HEK293 (cell line): Measurements from ENCODE around the gene SYT2.

ENCODE experiments used
- CTCF ChIA-PET: fragments of 350-600 bp; formaldehyde crosslinking; extraction: SDS; loops from one replicate; lab custom pipeline; 2021; ENCODE audit warnings: antibody characterized with exemption; lab: Yijun Ruan, JAX
- POLR2A ChIA-PET: fragments of 300-600 bp; formaldehyde crosslinking; extraction: SDS; loops from one replicate; lab custom pipeline; 2020; ENCODE audit warnings: antibody characterized with exemption, inconsistent platforms; lab: Yijun Ruan, JAX
- H3K27ac ChIP-seq: fragments of 200-500 bp; sonication (Bioruptor generic); 2 replicates; pipeline ENCODE4 v1.5.1; 2014; ENCODE audit warnings: low read depth, low read length, control low read depth, inconsistent platforms; ENCODE audit errors: extremely low read depth
- H3K36me3 ChIP-seq, 2 experiments: fragments of 200-500 bp in 1 of 2; sonication (Bioruptor generic) in 1 of 2; 1 replicate in 1 of 2; 2 replicates in 1 of 2; pipeline ENCODE4 v1.5.1; 2014 to 2017; ENCODE audit warnings: inconsistent platforms in 2 of 2, low read length in 2 of 2; ENCODE audit not compliant: control insufficient read depth in 2 of 2, insufficient read depth in 1 of 2
- H3K4me1 ChIP-seq: fragments of 200-500 bp; sonication (Bioruptor generic); 2 replicates; pipeline ENCODE4 v1.5.1; 2014; ENCODE audit warnings: mild to moderate bottlenecking, low read length, inconsistent platforms; ENCODE audit not compliant: control insufficient read depth, insufficient read depth
- H3K4me3 ChIP-seq: 2 replicates; pipeline ENCODE4 v1.5.1; 2011; ENCODE audit warnings: low read depth, mild to moderate bottlenecking, control low read depth, low read length, moderate library complexity
- H3K9me3 ChIP-seq: fragments of 200-500 bp; sonication (Bioruptor generic); 2 replicates; pipeline ENCODE4 v1.5.1; 2014; ENCODE audit warnings: low read depth, low read length, inconsistent platforms; ENCODE audit not compliant: control insufficient read depth, insufficient read depth
- HOXA7 ChIP-seq: sonication (generic); formaldehyde crosslinking; IDR thresholded peaks from 2 replicates; pipeline ENCODE4 v1.8.1; 2022; ENCODE audit warnings: missing genetic modification reagents, borderline replicate concordance
- WT1 ChIP-seq: fragments of 450-650 bp; formaldehyde crosslinking; IDR thresholded peaks from 2 replicates; pipeline ENCODE4 v1.5.1; 2016; ENCODE audit warnings: missing biosample characterization, missing genetic modification characterization
- ZBTB26 ChIP-seq: fragments of 450-650 bp; formaldehyde crosslinking; optimal IDR thresholded peaks from 2 replicates; pipeline ENCODE3; 2016; ENCODE audit warnings: missing biosample characterization, mild to moderate bottlenecking, missing genetic modification characterization
- ZFP69B ChIP-seq: fragments of 450-650 bp; formaldehyde crosslinking; IDR thresholded peaks from 2 replicates; pipeline ENCODE4 v1.5.1; 2016; ENCODE audit warnings: missing biosample characterization, missing genetic modification characterization
- ZNF148 ChIP-seq: fragments of 450-650 bp; formaldehyde crosslinking; IDR thresholded peaks from 2 replicates; pipeline ENCODE4 v1.5.0; 2017; ENCODE audit warnings: missing biosample characterization, missing genetic modification characterization, borderline replicate concordance
- ZNF155 ChIP-seq: fragments of 450-650 bp; formaldehyde crosslinking; IDR thresholded peaks from 2 replicates; pipeline ENCODE4 v1.5.1; 2016; ENCODE audit warnings: missing biosample characterization, missing genetic modification characterization
- ZNF175 ChIP-seq: fragments of 450-650 bp; formaldehyde crosslinking; IDR thresholded peaks from 2 replicates; pipeline ENCODE4 v1.5.1; 2016; ENCODE audit warnings: missing biosample characterization, missing genetic modification characterization
- ZNF18 ChIP-seq: fragments of 450-650 bp; formaldehyde crosslinking; IDR thresholded peaks from 2 replicates; pipeline ENCODE4 v1.5.1; 2016; ENCODE audit warnings: missing biosample characterization, missing genetic modification characterization
- ZNF2 ChIP-seq: fragments of 450-650 bp; formaldehyde crosslinking; IDR thresholded peaks from 2 replicates; pipeline ENCODE4 v1.5.1; 2016; ENCODE audit warnings: missing biosample characterization, missing genetic modification characterization
- ZNF239 ChIP-seq: fragments of 450-650 bp; formaldehyde crosslinking; IDR thresholded peaks from 2 replicates; pipeline ENCODE4 v1.5.1; 2016; ENCODE audit warnings: missing biosample characterization, missing genetic modification characterization
- ZNF248 ChIP-seq: fragments of 450-650 bp; formaldehyde crosslinking; IDR thresholded peaks from 2 replicates; pipeline ENCODE4 v1.5.1; 2017; ENCODE audit warnings: missing biosample characterization, missing genetic modification characterization
- ZNF266 ChIP-seq: fragments of 450-650 bp; formaldehyde crosslinking; IDR thresholded peaks from 2 replicates; pipeline ENCODE4 v1.5.1; 2016; ENCODE audit warnings: missing biosample characterization, missing genetic modification characterization, low read depth
- ZNF311 ChIP-seq: fragments of 450-650 bp; formaldehyde crosslinking; IDR thresholded peaks from 2 replicates; pipeline ENCODE4 v1.5.1; 2017; ENCODE audit warnings: missing biosample characterization, missing genetic modification characterization, borderline replicate concordance
- ZNF341 ChIP-seq: fragments of 450-650 bp; formaldehyde crosslinking; IDR thresholded peaks from 2 replicates; pipeline ENCODE4; 2016; ENCODE audit warnings: low read depth, missing biosample characterization, missing genetic modification characterization
- ZNF433 ChIP-seq: fragments of 450-650 bp; formaldehyde crosslinking; IDR thresholded peaks from 2 replicates; pipeline ENCODE4 v1.5.1; 2016; ENCODE audit warnings: missing biosample characterization, missing genetic modification characterization, low read depth
- ZNF48 ChIP-seq: fragments of 450-650 bp; formaldehyde crosslinking; IDR thresholded peaks from 2 replicates; pipeline ENCODE4 v1.5.1; 2016; ENCODE audit warnings: missing biosample characterization, missing genetic modification characterization
- ZNF513 ChIP-seq: fragments of 450-650 bp; IDR thresholded peaks from 2 replicates; pipeline ENCODE4 v1.5.1; 2018; ENCODE audit warnings: missing biosample characterization, missing genetic modification characterization
- ZNF514 ChIP-seq: fragments of 450-650 bp; formaldehyde crosslinking; IDR thresholded peaks from 2 replicates; pipeline ENCODE4 v1.5.1; 2016; ENCODE audit warnings: missing biosample characterization, missing genetic modification characterization
- ZNF521 ChIP-seq: fragments of 450-650 bp; formaldehyde crosslinking; IDR thresholded peaks from 2 replicates; pipeline ENCODE4 v1.5.1; 2017; ENCODE audit warnings: missing biosample characterization, mild to moderate bottlenecking, missing genetic modification characterization
- ZNF645 ChIP-seq: fragments of 450-650 bp; formaldehyde crosslinking; IDR thresholded peaks from 2 replicates; pipeline ENCODE4; 2016; ENCODE audit warnings: missing biosample characterization, missing genetic modification characterization
- ZNF658 ChIP-seq: fragments of 450-650 bp; formaldehyde crosslinking; IDR thresholded peaks from 2 replicates; pipeline ENCODE4; 2016; ENCODE audit warnings: missing biosample characterization, missing genetic modification characterization
- ZNF670 ChIP-seq: fragments of 450-650 bp; formaldehyde crosslinking; IDR thresholded peaks from 2 replicates; pipeline ENCODE4 v1.5.1; 2016; ENCODE audit warnings: missing biosample characterization, missing genetic modification characterization, low read depth
- ZNF785 ChIP-seq: fragments of 450-650 bp; formaldehyde crosslinking; IDR thresholded peaks from 2 replicates; pipeline ENCODE4 v1.5.1; 2016; ENCODE audit warnings: missing biosample characterization, missing genetic modification characterization
- ZNF843 ChIP-seq: fragments of 450-650 bp; formaldehyde crosslinking; IDR thresholded peaks from 2 replicates; pipeline ENCODE4 v1.5.1; 2016; ENCODE audit warnings: missing biosample characterization, missing genetic modification characterization
- ZSCAN18 ChIP-seq: fragments of 450-650 bp; formaldehyde crosslinking; IDR thresholded peaks from 2 replicates; pipeline ENCODE4 v1.5.1; 2016; ENCODE audit warnings: missing biosample characterization, missing genetic modification characterization
- ZSCAN4 ChIP-seq: fragments of 450-650 bp; formaldehyde crosslinking; IDR thresholded peaks from 2 replicates; pipeline ENCODE4 v1.5.1; 2017; ENCODE audit warnings: missing biosample characterization, missing genetic modification characterization

The SYT2 gene

GRCh38 chr1:202624781-202625108 lies 85.5 kb downstream of the SYT2 start:
- ChIA-PET CTCF (interaction anchor here (0.6 to 1.5 kb wide), 3 partner anchors 10 to 161 kb away, joined by 3 to 8 read pairs (median 5); no protein-coding TSS in a partner anchor), POLR2A (no interaction called here)
- no peaks in the 10 kb centered on the region for H3K9me3 ChIP-seq
- 0 out of 2 replicates have a peak, but pooled peaks have one; percentile 11 for TF ChIP-seq ZSCAN4
- peak; percentile 24; the same call in 1 of the 2 replicates for TF ChIP-seq ZNF311
- TF ChIP-seq ZNF155, result peak; percentile 8; the same call in 1 of the 2 replicates
- 0 out of 2 replicates have a peak, but pooled peaks have one; percentile 24 for TF ChIP-seq ZNF521 (tag by site-specific recombination)
- no peak for TF ChIP-seq ZNF341
- 0 out of 2 replicates have a peak, but pooled peaks have one; percentile 35 for TF ChIP-seq ZNF2
- 0 out of 2 replicates have a peak, but pooled peaks have one; percentile 4 for TF ChIP-seq ZNF658 (tag by site-specific recombination)
- no peak for TF ChIP-seq WT1 (tag by site-specific recombination)
- TF ChIP-seq ZNF148, result peak; percentile 62; the same call in 1 of the 2 replicates
- TF ChIP-seq HOXA7, result no peak
- peak; percentile 83; the same call in 1 of the 2 replicates for TF ChIP-seq ZNF785 (tag by site-specific recombination)
- peak; percentile 51; the same call in 1 of the 2 replicates for TF ChIP-seq ZNF175 (tag by site-specific recombination)
- peak; percentile 38 for TF ChIP-seq ZNF248 (tag by site-specific recombination)
- peak; percentile 2 for TF ChIP-seq ZBTB26 (tag by site-specific recombination)
- peak; percentile 82; the same call in 1 of the 2 replicates for TF ChIP-seq ZNF514 (tag by site-specific recombination)
- TF ChIP-seq ZNF48, result no peak
- peak; percentile 92; the same call in 1 of the 2 replicates for TF ChIP-seq ZNF18 (tag by site-specific recombination)
- peak; percentile 16; the same call in 1 of the 2 replicates for TF ChIP-seq ZNF645 (tag by site-specific recombination)
- TF ChIP-seq ZNF513, result no peak
- TF ChIP-seq ZNF433 (tag by site-specific recombination), result no peak
- no peak for TF ChIP-seq ZFP69B (tag by site-specific recombination)
- peak; percentile 17; the same call in 1 of the 2 replicates for TF ChIP-seq ZNF266 (tag by site-specific recombination)
- 0 out of 2 replicates have a peak, but pooled peaks have one; percentile 24 for TF ChIP-seq ZNF670 (tag by site-specific recombination)
- 0 out of 2 replicates have a peak, but pooled peaks have one; percentile 34 for TF ChIP-seq ZSCAN18 (tag by site-specific recombination)
- TF ChIP-seq ZNF843 (tag by site-specific recombination), result peak; percentile 9; the same call in 1 of the 2 replicates
- TF ChIP-seq ZNF239, result peak; percentile 8

More at GRCh38 chr1:202624781-202625108, 85.5 kb downstream of the SYT2 start:
- Histone ChIP-seq H3K4me3 (no peak overlapping the region), H3K4me1 (no peaks in the 10 kb centered on the region; the same call in 1 of the 2 replicates), H3K27ac (no peak overlapping the region), H3K36me3 (no peaks in the 10 kb centered on the region)
